ENCODE measurements around the gene CYFIP2.

Gene CYFIP2

DNA sequence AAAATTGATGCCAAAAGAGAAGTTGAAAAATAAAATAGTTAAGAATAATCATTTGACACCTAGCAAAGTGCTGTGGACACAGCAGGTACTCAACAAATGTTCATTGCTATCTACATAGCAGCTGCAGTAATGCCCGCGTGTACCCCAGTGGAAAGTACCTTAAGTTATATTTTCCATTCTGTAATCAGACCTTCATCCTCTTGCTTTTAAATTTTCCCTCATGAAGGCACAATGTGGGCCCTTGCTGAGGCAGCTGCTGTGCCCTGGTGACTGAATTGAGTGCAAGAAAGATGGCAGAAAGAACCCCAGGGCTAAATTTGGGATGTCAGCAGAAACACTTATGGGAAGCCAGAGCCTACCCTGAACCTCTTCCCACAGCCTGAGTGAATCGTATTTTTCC lies 65.9 kb downstream of the CYFIP2 start:
- no peaks in the 10 kb centered on the region for H3K27me3 ChIP-seq (replicated peaks; ENCODE audit: control insufficient read depth, insufficient read depth, low read length)
- H3K36me3 ChIP-seq (ENCODE audit: control insufficient read depth, insufficient read depth, low read length, severe bottlenecking): no peaks in the 10 kb centered on the region
- no peaks in the 10 kb centered on the region for H3K4me1 ChIP-seq (ENCODE audit: control insufficient read depth, insufficient read depth, low read length)
- no peaks in the 10 kb centered on the region for H3K9me3 ChIP-seq (ENCODE audit: control insufficient read depth, low read length)
- no peak overlapping the region for H3K4me3 ChIP-seq (ENCODE audit: low read length)
- no peak overlapping the region for H3K9ac ChIP-seq (ENCODE audit: low read length)
- DNase-seq (ENCODE audit: low read depth): no peak

DNA sequence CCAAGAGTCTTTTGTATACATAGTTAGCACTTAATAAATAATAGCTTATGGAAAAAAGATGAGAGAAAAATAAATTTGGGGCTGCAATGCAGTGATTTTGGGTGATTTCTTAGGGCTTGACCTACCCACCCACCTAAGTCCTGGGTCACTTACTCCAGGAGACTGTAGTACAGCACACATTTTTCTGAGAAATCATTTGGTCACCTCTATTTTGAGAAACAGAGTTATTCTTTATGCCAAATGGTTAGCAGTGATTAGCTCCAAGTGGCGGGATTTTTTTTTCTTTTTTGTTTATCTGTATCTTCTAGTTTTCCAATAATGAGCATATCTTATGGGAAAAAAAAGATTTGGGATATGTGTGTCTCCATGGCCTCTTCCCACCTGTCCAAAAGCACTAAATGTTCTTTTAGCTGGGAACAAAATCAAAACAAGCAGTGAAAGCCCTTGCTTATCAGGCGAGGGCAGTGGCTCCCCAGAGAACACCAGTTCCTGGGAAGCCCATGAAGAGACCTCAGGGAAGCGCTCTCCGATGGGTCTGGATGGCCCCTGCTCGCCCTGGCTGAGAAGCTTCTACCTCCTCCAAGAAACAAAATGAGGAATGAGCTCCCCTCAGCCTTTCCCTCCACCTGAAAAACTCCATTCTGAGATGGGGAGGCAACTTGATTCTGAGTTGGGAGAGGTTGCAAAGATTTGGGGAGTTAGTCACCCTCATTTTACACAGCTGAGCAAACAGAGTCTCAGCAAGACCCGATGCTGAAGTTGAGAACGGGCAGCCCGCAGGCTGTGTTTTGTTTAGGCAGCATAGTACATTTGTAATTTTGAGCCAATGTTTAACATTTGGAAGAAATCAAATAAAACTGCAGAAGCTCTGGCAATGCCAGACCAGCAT lies 69.9 kb downstream of the CYFIP2 start:
- H3K4me1 ChIP-seq (ENCODE audit: control insufficient read depth, insufficient read depth, low read length): no peaks in the 10 kb centered on the region
- no peaks in the 10 kb centered on the region for H3K36me3 ChIP-seq (ENCODE audit: control insufficient read depth, insufficient read depth, low read length, severe bottlenecking)
- DNase-seq (ENCODE audit: low read depth): peak; percentile 81

DNA sequence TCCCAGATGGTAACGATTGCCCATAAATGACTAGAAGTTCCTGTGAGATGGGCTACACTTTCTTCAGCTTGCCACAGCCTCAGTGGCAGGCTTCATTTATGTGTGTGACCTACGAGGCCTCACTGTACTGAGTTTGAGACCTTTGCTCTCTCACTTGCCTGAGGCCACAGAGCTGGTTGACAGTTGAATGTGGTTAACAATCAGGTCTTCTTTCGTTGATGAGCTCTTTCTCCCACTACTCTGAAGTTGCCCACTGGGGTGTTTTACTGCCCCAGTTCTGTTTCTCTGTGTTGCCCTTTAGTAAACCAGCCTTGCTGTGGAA lies 70.5 kb downstream of the CYFIP2 start:
- DNase-seq (ENCODE audit: low read depth): no peak
- no peaks in the 10 kb centered on the region for H3K4me1 ChIP-seq (ENCODE audit: control insufficient read depth, insufficient read depth, low read length)
- H3K36me3 ChIP-seq (ENCODE audit: control insufficient read depth, insufficient read depth, low read length, severe bottlenecking): no peaks in the 10 kb centered on the region
- no peak overlapping the region for H3K9ac ChIP-seq (ENCODE audit: low read length)
- H3K27me3 ChIP-seq (replicated peaks; ENCODE audit: control insufficient read depth, insufficient read depth, low read length): no peaks in the 10 kb centered on the region
- no peaks in the 10 kb centered on the region for H3K9me3 ChIP-seq (ENCODE audit: control insufficient read depth, low read length)
- no peak overlapping the region for H3K4me3 ChIP-seq (ENCODE audit: low read length)

More for the DNA sequence above, 69.9 kb downstream of the CYFIP2 start:
- Histone ChIP-seq H3K4me3 (ENCODE audit: low read length) (no peak overlapping the region), H3K9me3 (ENCODE audit: control insufficient read depth, low read length) (no peaks in the 10 kb centered on the region), H3K27me3 (replicated peaks; ENCODE audit: control insufficient read depth, insufficient read depth, low read length) (no peaks in the 10 kb centered on the region), H3K9ac (ENCODE audit: low read length) (no peak overlapping the region)

- no peaks in the 10 kb centered on the region for H3K36me3 ChIP-seq (ENCODE audit: control insufficient read depth, insufficient read depth, low read length, severe bottlenecking)
- no peak for DNase-seq (ENCODE audit: low read depth)
- no peaks in the 10 kb centered on the region for H3K4me1 ChIP-seq (ENCODE audit: control insufficient read depth, insufficient read depth, low read length)
- H3K9me3 ChIP-seq (ENCODE audit: control insufficient read depth, low read length): no peaks in the 10 kb centered on the region
- no peak overlapping the region for H3K4me3 ChIP-seq (ENCODE audit: low read length)
- H3K27me3 ChIP-seq (replicated peaks; ENCODE audit: control insufficient read depth, insufficient read depth, low read length): no peaks in the 10 kb centered on the region
- H3K9ac ChIP-seq (ENCODE audit: low read length): no peak overlapping the region
Measured at GRCh38 chr5:157339409-157339808, 73.5 kb downstream of the CYFIP2 start.

DNA sequence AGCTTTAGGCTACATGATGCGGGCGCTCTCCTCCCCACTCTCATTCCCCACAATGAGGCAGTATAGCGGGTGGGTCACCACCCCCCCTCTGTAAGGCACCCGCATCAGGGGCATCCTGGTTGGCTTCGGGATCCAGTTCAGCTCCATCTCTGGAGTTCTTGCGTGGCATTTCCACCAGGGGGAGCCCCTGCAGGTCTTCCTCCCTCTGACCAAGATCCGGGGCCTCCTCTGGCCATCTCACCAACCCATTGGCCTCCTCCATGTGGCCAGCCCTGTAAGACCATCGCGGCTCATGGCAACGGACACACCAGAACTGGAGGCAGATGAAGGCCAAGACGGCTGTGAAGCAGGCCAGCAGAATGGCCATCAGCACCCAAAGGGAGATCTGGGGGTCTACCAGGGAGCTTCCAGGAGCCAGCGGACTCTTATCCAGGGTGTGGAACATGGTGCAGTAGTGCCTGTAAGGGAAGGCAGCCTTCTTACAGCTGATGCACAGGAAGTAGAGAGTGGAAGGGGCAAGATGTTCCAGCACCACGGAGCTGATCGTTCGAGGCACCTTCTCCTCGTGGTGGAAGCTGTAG lies 77.0 kb downstream of the CYFIP2 start:
- Histone ChIP-seq H3K4me3 (ENCODE audit: low read length) (no peak overlapping the region), H3K27me3 (replicated peaks; ENCODE audit: control insufficient read depth, insufficient read depth, low read length) (peaks cover 5% of the 10 kb centered on the region), H3K9me3 (ENCODE audit: control insufficient read depth, low read length) (no peaks in the 10 kb centered on the region), H3K36me3 (ENCODE audit: control insufficient read depth, insufficient read depth, low read length, severe bottlenecking) (no peaks in the 10 kb centered on the region), H3K4me1 (ENCODE audit: control insufficient read depth, insufficient read depth, low read length) (no peaks in the 10 kb centered on the region), H3K9ac (ENCODE audit: low read length) (no peak overlapping the region)
- peak; percentile 51 for DNase-seq (ENCODE audit: low read depth)

DNA sequence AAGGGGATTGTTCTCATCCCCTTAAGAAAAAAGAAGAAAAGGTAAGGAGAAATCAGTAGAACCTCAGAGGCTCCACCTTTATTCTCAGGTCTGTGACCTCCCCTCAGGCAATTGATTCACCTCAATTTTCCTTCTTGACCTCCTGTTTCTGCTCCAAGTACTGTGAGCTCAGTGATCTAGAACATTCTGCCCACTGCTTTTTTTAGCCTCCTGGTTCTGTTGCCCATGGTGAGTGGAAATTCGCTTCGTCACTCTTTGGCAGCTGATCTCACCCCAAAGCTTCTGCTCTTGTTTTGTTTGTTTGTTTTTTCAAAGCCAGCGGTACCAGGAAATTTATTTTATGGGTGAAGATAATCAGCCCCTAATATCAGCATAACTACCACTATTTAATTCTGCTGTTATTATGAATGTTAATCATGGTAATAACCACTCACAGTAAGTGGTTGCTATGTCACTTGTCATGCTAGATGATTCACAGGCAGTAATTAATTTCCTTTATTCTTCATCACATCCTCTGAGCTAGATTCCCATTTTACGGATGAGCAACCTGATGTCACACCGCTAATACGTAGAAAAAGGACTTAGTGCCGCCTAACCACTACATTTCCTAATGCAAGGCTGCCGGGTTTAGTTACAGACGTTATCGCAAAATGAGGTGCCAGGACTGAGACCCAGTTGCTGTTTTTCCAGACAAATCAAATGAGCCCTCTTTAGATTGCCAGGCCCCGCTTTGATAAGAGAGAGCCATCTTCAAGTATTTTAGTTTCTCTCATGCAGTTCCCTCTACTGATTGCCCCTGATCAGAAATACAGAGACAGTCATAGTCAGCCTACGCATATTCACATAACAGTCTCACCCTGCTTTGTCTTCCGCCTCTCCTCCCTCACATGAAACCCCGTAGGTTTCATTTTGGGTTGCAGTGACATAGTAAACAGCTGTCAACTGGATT lies 78.2 kb downstream of the CYFIP2 start:
- H3K9me3 ChIP-seq (ENCODE audit: control insufficient read depth, low read length): no peaks in the 10 kb centered on the region
- no peak overlapping the region for H3K9ac ChIP-seq (ENCODE audit: low read length)
- H3K4me1 ChIP-seq (ENCODE audit: control insufficient read depth, insufficient read depth, low read length): no peaks in the 10 kb centered on the region
- peaks cover 5% of the 10 kb centered on the region for H3K27me3 ChIP-seq (replicated peaks; ENCODE audit: control insufficient read depth, insufficient read depth, low read length)
- DNase-seq (ENCODE audit: low read depth): no peak
- no peaks in the 10 kb centered on the region for H3K36me3 ChIP-seq (ENCODE audit: control insufficient read depth, insufficient read depth, low read length, severe bottlenecking)
- H3K4me3 ChIP-seq (ENCODE audit: low read length): no peak overlapping the region

GRCh38 chr5:157345067-157345466 lies 79.1 kb downstream of the CYFIP2 start:
- Histone ChIP-seq H3K4me1 (ENCODE audit: control insufficient read depth, insufficient read depth, low read length) (no peaks in the 10 kb centered on the region), H3K27me3 (replicated peaks; ENCODE audit: control insufficient read depth, insufficient read depth, low read length) (peaks cover 5% of the 10 kb centered on the region), H3K9ac (ENCODE audit: low read length) (no peak overlapping the region), H3K9me3 (ENCODE audit: control insufficient read depth, low read length) (no peaks in the 10 kb centered on the region), H3K36me3 (ENCODE audit: control insufficient read depth, insufficient read depth, low read length, severe bottlenecking) (no peaks in the 10 kb centered on the region), H3K4me3 (ENCODE audit: low read length) (no peak overlapping the region)
- DNase-seq (ENCODE audit: low read depth): no peak

DNA sequence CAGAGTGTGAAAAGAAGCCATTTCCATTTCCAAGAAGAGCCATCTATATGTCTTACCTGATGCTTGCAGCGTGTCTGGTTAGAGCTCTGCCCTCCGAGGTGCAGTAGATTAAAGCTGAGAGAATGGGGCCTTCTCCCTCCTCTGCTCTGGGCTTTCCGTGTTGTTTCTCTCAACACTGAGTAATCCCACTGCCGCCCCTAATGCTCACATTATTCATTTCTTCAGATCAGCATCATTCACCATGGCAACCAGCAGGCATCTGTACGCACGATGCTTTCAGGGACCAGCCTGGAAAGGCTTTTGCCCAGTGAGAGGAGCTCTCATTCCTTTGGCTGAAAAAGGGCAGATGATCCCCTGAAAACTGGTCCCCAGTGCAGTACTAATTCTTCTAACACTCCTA lies 79.6 kb downstream of the CYFIP2 start:
- no peak for DNase-seq (ENCODE audit: low read depth)
- no peak overlapping the region for H3K9ac ChIP-seq (ENCODE audit: low read length)
- H3K4me3 ChIP-seq (ENCODE audit: low read length): no peak overlapping the region
- H3K4me1 ChIP-seq (ENCODE audit: control insufficient read depth, insufficient read depth, low read length): no peaks in the 10 kb centered on the region
- no peaks in the 10 kb centered on the region for H3K36me3 ChIP-seq (ENCODE audit: control insufficient read depth, insufficient read depth, low read length, severe bottlenecking)
- H3K27me3 ChIP-seq (replicated peaks; ENCODE audit: control insufficient read depth, insufficient read depth, low read length): peaks cover 5% of the 10 kb centered on the region
- H3K9me3 ChIP-seq (ENCODE audit: control insufficient read depth, low read length): no peaks in the 10 kb centered on the region

GRCh38 chr5:157347301-157348048 lies 81.6 kb downstream of the CYFIP2 start:
- Histone ChIP-seq H3K36me3 (ENCODE audit: control insufficient read depth, insufficient read depth, low read length, severe bottlenecking) (no peaks in the 10 kb centered on the region), H3K4me3 (ENCODE audit: low read length) (no peak overlapping the region), H3K9me3 (ENCODE audit: control insufficient read depth, low read length) (no peaks in the 10 kb centered on the region), H3K9ac (ENCODE audit: low read length) (no peak overlapping the region), H3K4me1 (ENCODE audit: control insufficient read depth, insufficient read depth, low read length) (no peaks in the 10 kb centered on the region), H3K27me3 (replicated peaks; ENCODE audit: control insufficient read depth, insufficient read depth, low read length) (peaks cover 5% of the 10 kb centered on the region)
- no peak for DNase-seq (ENCODE audit: low read depth)

DNA sequence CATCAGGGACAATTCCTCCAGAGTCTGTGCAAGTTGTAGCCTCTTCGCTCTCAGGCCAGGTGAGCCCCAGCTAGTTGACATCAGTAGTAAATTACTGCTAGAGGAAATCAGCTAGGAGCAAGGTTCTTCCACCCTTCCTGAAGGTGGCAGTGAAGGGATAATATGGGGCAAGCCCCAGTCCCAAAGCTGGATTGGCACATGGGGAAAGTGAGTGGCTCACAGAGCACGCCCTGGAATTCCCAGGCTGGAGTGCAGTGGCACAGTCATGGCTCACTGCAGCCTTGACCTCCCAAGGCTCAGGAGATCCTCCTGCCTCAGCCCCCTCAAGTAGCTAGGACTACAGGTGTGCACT lies 82.1 kb downstream of the CYFIP2 start:
- no peaks in the 10 kb centered on the region for H3K4me1 ChIP-seq (ENCODE audit: control insufficient read depth, insufficient read depth, low read length)
- no peak overlapping the region for H3K9ac ChIP-seq (ENCODE audit: low read length)
- no peaks in the 10 kb centered on the region for H3K9me3 ChIP-seq (ENCODE audit: control insufficient read depth, low read length)
- H3K4me3 ChIP-seq (ENCODE audit: low read length): no peak overlapping the region
- H3K27me3 ChIP-seq (replicated peaks; ENCODE audit: control insufficient read depth, insufficient read depth, low read length): peaks cover 5% of the 10 kb centered on the region
- no peak for DNase-seq (ENCODE audit: low read depth)
- H3K36me3 ChIP-seq (ENCODE audit: control insufficient read depth, insufficient read depth, low read length, severe bottlenecking): no peaks in the 10 kb centered on the region
